Measurements from ENCODE around the gene RNU5D-1. TPM values are rescaled to one million over a fixed set of nuclear protein-coding genes. Genes with fewer than 3 reads are reported as not detected.

Gene RNU5D-1
- total RNA-seq (2013; cell fraction: nucleolus; rRNA removed): not detected in 2 replicates
- total RNA-seq (2014; rRNA removed) (not detected in 2 replicates), total RNA-seq (2014; rRNA removed; fragmentation: Illumina TruSeq; extraction: Trizol) (not detected in 2 replicates), total RNA-seq (2021) (not detected in 2 replicates), polyA plus RNA-seq (2011; rRNA removed) (not detected in 2 replicates), polyA plus RNA-seq (2014; fragmentation: Illumina TruSeq; extraction: Trizol) (not detected in 2 replicates), polyA plus RNA-seq (2014; fragmentation: Nextera tagmentation; extraction: Ambion mirVana) (not detected), polyA plus RNA-seq (2014; rRNA removed) (not detected in 2 replicates), polyA plus RNA-seq (2016; fragmentation: Nextera tagmentation; extraction: Ambion mirVana) (not detected), polyA minus RNA-seq (2011; rRNA and poly(A)+ RNA removed) (under 0.01 and 3,585 TPM in 2 replicates), Bru-seq, nascent RNA (percentile 98 among the genes with signal in this experiment), BruChase-seq, experiment 1, labeled RNA remaining after a 6-hour chase (percentile 72 among the genes with signal in this experiment), BruChase-seq, experiment 2, labeled RNA remaining after a 2-hour chase (percentile 77 among the genes with signal in this experiment)
- polyA plus RNA-seq (2011; ENCODE audit: low read depth): not detected
- not detected in 2 replicates for polyA plus RNA-seq (2011; cell fraction: cytosol; rRNA removed)
- not detected in 2 replicates for polyA plus RNA-seq (2011; cell fraction: nucleus; rRNA removed)
- polyA plus RNA-seq (2012): not detected in 2 replicates
- polyA minus RNA-seq (2011; cell fraction: cytosol; rRNA and poly(A)+ RNA removed): 537 and 622 TPM in 2 replicates
- under 0.01 TPM in 2 replicates for polyA minus RNA-seq (2011; cell fraction: nucleus; rRNA and poly(A)+ RNA removed)
- long read RNA-seq, experiment 1: 0 reads
- long read RNA-seq, experiment 2, partial matches to known transcripts: 0 of 1 reads
- long read RNA-seq, experiment 2, other reads (novel, unspliced or antisense): 0 of 1 reads

DNA sequence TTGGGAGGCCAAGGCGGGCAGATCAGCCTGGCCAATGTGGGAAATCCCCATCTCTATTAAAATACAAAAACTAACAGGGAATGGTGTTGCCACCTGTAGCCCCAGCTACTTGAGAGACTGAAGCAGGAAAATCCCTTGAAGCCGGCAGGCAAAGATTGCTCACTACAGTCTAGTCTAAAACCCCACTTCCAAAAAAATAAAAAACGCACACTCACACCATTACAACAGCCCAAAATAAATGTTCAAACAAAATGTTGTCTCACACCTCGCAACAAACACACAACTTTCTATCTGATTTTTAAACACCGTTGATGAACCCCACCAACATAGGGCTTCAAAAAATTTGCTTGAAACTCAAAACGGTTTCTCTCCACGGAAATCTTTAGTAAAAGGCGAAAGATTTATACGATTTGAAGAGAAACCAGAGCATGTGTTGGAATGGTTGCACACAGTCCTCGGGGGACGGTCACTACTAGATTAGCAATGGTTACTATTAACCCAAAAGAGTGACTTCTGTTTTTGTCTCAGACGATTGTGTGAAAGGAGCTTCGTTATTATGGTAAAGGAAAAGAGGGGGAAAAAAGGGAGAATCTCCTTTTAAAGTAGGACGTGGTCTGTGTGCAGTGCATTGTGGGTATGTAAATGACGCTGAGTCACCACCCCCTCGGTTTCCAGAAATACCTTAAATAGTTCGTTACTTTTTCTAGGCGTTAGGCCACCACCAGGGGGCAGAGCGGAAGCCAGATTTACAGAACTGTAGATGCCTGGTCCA is at the start of gene RNU5D-1:
Gene RNU5D-1 (minus strand): TSS at position 430 of the 772 bp plus-strand sequence.
- ChIA-PET SMC1A (ENCODE audit: uncharacterized antibody, unreplicated experiment) (interaction anchor here (0.6 to 7.8 kb wide), 15 partner anchors 9 to 1032 kb away, joined by 3 to 73 read pairs (median 6); partner anchors contain the start of gene RPS8), CTCF (interaction anchor here (0.6 to 8.9 kb wide), 33 partner anchors 9 to 853 kb away, joined by 3 to 175 read pairs (median 5); partner anchors contain the start of genes ARMH1, BTBD19, CCDC163 and HECTD3), RAD21 (ENCODE audit: unreplicated experiment) (interaction anchor here (0.7 to 4.2 kb wide), 24 partner anchors 9 to 1081 kb away, joined by 3 to 48 read pairs (median 4); partner anchors contain the start of genes ARMH1, BEST4, BTBD19 and HECTD3), POLR2A (interaction anchor here (0.6 to 6.6 kb wide), 21 partner anchors 9 to 852 kb away, joined by 3 to 110 read pairs (median 4); partner anchors contain the start of genes BTBD19, HECTD3, PLK3 and RPS8)
- Histone ChIP-seq H3K79me2 (ENCODE audit: control insufficient read depth, insufficient read depth, low read length) (no peaks in the 10 kb centered on the region), H3K36me3 (ENCODE audit: control insufficient read depth in 2 of 2, insufficient read depth in 2 of 2, low read length in 1 of 2) (no peaks in the 10 kb centered on the region), H3K9ac (ENCODE audit: control insufficient read depth, insufficient read depth, low read length) (peak within 1 kb of the TSS; percentile 83), H3K9me3 (replicated peaks; ENCODE audit: control insufficient read depth, insufficient read depth, low read length) (no peaks in the 10 kb centered on the region), H3K27ac (ENCODE audit: control insufficient read depth, insufficient read depth) (peak within 1 kb of the TSS; percentile 100), H4K20me1 (ENCODE audit: control insufficient read depth, insufficient read depth) (no peaks in the 10 kb centered on the region), H3K4me1 (ENCODE audit: control insufficient read depth, insufficient read depth, low read length) (peaks cover 14% of the 10 kb centered on the region), H2AFZ (ENCODE audit: control insufficient read depth, low read depth, low read length) (peak within 1 kb of the TSS; percentile 92), H3K4me3 (peak within 1 kb of the TSS; percentile 47; the same call in 1 of the 2 replicates), H3K4me2 (ENCODE audit: control insufficient read depth, insufficient read depth) (peak within 1 kb of the TSS; percentile 77), H3K27me3 (replicated peaks in 1 of 2; ENCODE audit: control insufficient read depth in 2 of 2, insufficient read depth in 2 of 2, low read length in 1 of 2) (no peaks in the 10 kb centered on the region)
- WGBS (ENCODE audit: insufficient coverage, insufficient replicate concordance, low lambda C conversion rate, missing lambda C conversion rate): 1% methylated on average over 19 of the region's 19 CpGs
- BruUV-seq (replicated peaks): TSS peak; percentile 100
- in situ Hi-C loops (cut with MboI) (loop anchor here (5.0 to 10.0 kb wide), 2 partner anchors 76 to 764 kb away; partner anchors contain the start of genes BTBD19, DYNLT4 and TESK2), intact Hi-C loops (cut with micrococcal nuclease; ENCODE audit: unreplicated experiment) (loop anchor here (1.0 to 5.0 kb wide), 4 partner anchors 10 to 281 kb away; partner anchors contain the start of genes HECTD3 and UROD)
- FAIRE-seq: peak; percentile 85
- peak; percentile 98 for DNase-seq (ENCODE audit: low read depth, low spot score)
- ATAC-seq: peak; percentile 87
- TF ChIP-seq GATAD2B (conservative IDR thresholded peaks at IDR 0.05; ENCODE audit: low read depth) (peak; percentile 56; the same call in 1 of the 2 replicates), EED (IDR thresholded peaks at IDR 0.05; ENCODE audit: low read depth) (peak; percentile 97), HDGF (IDR thresholded peaks at IDR 0.05) (no peak), RFX5 (IDR thresholded peaks at IDR 0.05; ENCODE audit: low read depth, low read length) (no peak), BMI1 (IDR thresholded peaks at IDR 0.05; ENCODE audit: borderline replicate concordance) (peak; percentile 97), RELA (IDR thresholded peaks at IDR 0.05; ENCODE audit: borderline replicate concordance, partially characterized antibody) (peak; percentile 92), NFYA (IDR thresholded peaks at IDR 0.05; ENCODE audit: borderline replicate concordance, low read depth, low read length) (no peak), BHLHE40 (IDR thresholded peaks at IDR 0.05; ENCODE audit: borderline replicate concordance in 1 of 2, low read depth in 2 of 2, low read length in 1 of 2) (0 out of 4 replicates have a peak, but pooled peaks of 1 of the 2 experiments have one; percentile 4)
- TF ChIP-seq, protein P1, sequence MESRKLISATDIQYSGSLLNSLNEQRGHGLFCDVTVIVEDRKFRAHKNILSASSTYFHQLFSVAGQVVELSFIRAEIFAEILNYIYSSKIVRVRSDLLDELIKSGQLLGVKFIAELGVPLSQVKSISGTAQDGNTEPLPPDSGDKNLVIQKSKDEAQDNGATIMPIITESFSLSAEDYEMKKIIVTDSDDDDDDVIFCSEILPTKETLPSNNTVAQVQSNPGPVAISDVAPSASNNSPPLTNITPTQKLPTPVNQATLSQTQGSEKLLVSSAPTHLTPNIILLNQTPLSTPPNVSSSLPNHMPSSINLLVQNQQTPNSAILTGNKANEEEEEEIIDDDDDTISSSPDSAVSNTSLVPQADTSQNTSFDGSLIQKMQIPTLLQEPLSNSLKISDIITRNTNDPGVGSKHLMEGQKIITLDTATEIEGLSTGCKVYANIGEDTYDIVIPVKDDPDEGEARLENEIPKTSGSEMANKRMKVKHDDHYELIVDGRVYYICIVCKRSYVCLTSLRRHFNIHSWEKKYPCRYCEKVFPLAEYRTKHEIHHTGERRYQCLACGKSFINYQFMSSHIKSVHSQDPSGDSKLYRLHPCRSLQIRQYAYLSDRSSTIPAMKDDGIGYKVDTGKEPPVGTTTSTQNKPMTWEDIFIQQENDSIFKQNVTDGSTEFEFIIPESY (IDR thresholded peaks at IDR 0.05): no peak
- TF ChIP-seq, protein P2, sequence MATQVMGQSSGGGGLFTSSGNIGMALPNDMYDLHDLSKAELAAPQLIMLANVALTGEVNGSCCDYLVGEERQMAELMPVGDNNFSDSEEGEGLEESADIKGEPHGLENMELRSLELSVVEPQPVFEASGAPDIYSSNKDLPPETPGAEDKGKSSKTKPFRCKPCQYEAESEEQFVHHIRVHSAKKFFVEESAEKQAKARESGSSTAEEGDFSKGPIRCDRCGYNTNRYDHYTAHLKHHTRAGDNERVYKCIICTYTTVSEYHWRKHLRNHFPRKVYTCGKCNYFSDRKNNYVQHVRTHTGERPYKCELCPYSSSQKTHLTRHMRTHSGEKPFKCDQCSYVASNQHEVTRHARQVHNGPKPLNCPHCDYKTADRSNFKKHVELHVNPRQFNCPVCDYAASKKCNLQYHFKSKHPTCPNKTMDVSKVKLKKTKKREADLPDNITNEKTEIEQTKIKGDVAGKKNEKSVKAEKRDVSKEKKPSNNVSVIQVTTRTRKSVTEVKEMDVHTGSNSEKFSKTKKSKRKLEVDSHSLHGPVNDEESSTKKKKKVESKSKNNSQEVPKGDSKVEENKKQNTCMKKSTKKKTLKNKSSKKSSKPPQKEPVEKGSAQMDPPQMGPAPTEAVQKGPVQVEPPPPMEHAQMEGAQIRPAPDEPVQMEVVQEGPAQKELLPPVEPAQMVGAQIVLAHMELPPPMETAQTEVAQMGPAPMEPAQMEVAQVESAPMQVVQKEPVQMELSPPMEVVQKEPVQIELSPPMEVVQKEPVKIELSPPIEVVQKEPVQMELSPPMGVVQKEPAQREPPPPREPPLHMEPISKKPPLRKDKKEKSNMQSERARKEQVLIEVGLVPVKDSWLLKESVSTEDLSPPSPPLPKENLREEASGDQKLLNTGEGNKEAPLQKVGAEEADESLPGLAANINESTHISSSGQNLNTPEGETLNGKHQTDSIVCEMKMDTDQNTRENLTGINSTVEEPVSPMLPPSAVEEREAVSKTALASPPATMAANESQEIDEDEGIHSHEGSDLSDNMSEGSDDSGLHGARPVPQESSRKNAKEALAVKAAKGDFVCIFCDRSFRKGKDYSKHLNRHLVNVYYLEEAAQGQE (IDR thresholded peaks at IDR 0.05; ENCODE audit: low read depth, low read length): no peak
